Activated CD8-positive, alpha-beta memory T cell treated with anti-CD3 and anti-CD28 coated beads, Interleukin-2, amount 50 U/mL, for 24 hours (primary cell): Measurements from ENCODE around the gene ACAD11.
"Not testable (repeated sequence)": the region's sequence is repeated elsewhere in the genome, so short reads cannot be mapped to it uniquely, and the experiment has no call there.

Source experiments
- DNase-seq: peaks from one replicate; pipeline ENCODE4 v3.0.0-alpha.2; 2020; ENCODE audit errors: extremely low read depth

ACAD11 gene

GRCh38 chr3:132652640-132653270, 6.9 kb downstream of the ACAD11 start:
- no peak for DNase-seq

GRCh38 chr3:132650153-132650552, 9.5 kb downstream of the ACAD11 start:
- no peak for DNase-seq

GRCh38 chr3:132645058-132645457, 14.6 kb downstream of the ACAD11 start:
- DNase-seq = no peak

GRCh38 chr3:132643366-132643765, 16.2 kb downstream of the ACAD11 start:
- DNase-seq = no peak

- no peak for DNase-seq
Measured at GRCh38 chr3:132642539-132642847, 17.1 kb downstream of the ACAD11 start.

- no peak for DNase-seq
Measured at GRCh38 chr3:132641837-132642538, 17.6 kb downstream of the ACAD11 start.

GRCh38 chr3:132641427-132641826, 18.2 kb downstream of the ACAD11 start:
- DNase-seq = not testable (repeated sequence)

GRCh38 chr3:132638706-132639105, 20.9 kb downstream of the ACAD11 start:
- no peak for DNase-seq

GRCh38 chr3:132637590-132637989, 22.0 kb downstream of the ACAD11 start:
- DNase-seq = no peak

- no peak for DNase-seq
Measured at GRCh38 chr3:132635052-132635451, 24.6 kb downstream of the ACAD11 start.

GRCh38 chr3:132630612-132631011, 29.0 kb downstream of the ACAD11 start:
- DNase-seq = no peak

GRCh38 chr3:132629928-132630327, 29.7 kb downstream of the ACAD11 start:
- DNase-seq = no peak

GRCh38 chr3:132628157-132628556, 31.5 kb downstream of the ACAD11 start:
- DNase-seq = no peak

- no peak for DNase-seq
Measured at GRCh38 chr3:132626955-132627354, 32.7 kb downstream of the ACAD11 start.

- DNase-seq = no peak
Measured at GRCh38 chr3:132625613-132626012, 34.0 kb downstream of the ACAD11 start.

GRCh38 chr3:132624790-132625189, 34.8 kb downstream of the ACAD11 start:
- DNase-seq = no peak

GRCh38 chr3:132623646-132624045, 36.0 kb downstream of the ACAD11 start:
- DNase-seq = no peak

GRCh38 chr3:132622761-132623160, 36.8 kb downstream of the ACAD11 start:
- no peak for DNase-seq

- no peak for DNase-seq
Measured at GRCh38 chr3:132622148-132622547, 37.5 kb downstream of the ACAD11 start.

- no peak for DNase-seq
Measured at GRCh38 chr3:132616780-132617179, 42.8 kb downstream of the ACAD11 start.

GRCh38 chr3:132615881-132616280, 43.7 kb downstream of the ACAD11 start:
- no peak for DNase-seq

GRCh38 chr3:132615301-132615700, 44.3 kb downstream of the ACAD11 start:
- not testable (repeated sequence) for DNase-seq

- not testable (repeated sequence) for DNase-seq
Measured at GRCh38 chr3:132606620-132607019, 53.0 kb downstream of the ACAD11 start.

- DNase-seq = no peak
Measured at GRCh38 chr3:132606085-132606484, 53.5 kb downstream of the ACAD11 start.
